ENCODE data around the gene HDLBP.

HDLBP gene

DNA sequence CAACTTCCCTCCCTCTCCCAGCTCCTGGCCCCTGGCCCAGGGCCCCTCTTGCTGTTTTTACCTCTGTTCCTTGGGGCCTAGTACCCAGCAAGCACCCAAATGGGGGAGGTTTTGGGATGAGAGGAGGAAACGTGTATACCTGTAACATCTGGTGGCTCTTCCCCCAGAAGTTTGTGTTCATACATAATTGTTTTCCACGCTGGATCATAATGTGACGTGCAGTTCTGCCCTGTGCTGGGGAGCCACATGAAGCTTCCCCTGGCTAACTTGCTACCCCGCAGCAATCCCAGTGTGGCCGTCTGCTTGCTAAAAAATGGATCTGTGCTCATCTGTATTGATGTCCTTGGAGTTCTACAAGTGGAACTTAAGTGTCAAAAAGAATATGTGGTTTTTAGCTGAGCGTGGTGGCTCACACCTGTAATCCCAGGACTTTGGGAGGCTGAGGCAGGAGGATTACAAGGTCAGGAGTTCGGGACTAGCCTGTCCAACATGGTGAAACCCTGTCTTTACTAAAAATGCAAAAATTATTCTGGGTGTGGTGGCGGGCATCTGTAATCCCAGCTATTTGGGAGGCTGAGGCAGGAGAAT, 90.5 kb downstream of the HDLBP start:
- H3K36me3 ChIP-seq (ENCODE audit: control insufficient read depth, insufficient read depth, low read length): peaks cover 54% of the 10 kb centered on the region
- H3K4me3 ChIP-seq (ENCODE audit: low read depth, low read length): no peak overlapping the region
- no peak overlapping the region for H3K9ac ChIP-seq (ENCODE audit: low read length)
- no peaks in the 10 kb centered on the region for H3K9me3 ChIP-seq (ENCODE audit: control insufficient read depth, insufficient read depth, low read depth, low read length)
- H3K27me3 ChIP-seq (ENCODE audit: control insufficient read depth, insufficient read depth, low read length): no peaks in the 10 kb centered on the region
- no peak overlapping the region for H3K27ac ChIP-seq (ENCODE audit: low read depth, low read length)
- H3K4me1 ChIP-seq (ENCODE audit: control insufficient read depth, insufficient read depth, low read length): peaks cover 11% of the 10 kb centered on the region; the same call in 1 of the 2 replicates

GRCh38 chr2:241224018-241224850, 91.2 kb downstream of the HDLBP start:
- peaks cover 11% of the 10 kb centered on the region; the same call in 1 of the 2 replicates for H3K4me1 ChIP-seq (ENCODE audit: control insufficient read depth, insufficient read depth, low read length)
- no peak overlapping the region for H3K27ac ChIP-seq (ENCODE audit: low read depth, low read length)
- no peaks in the 10 kb centered on the region for H3K9me3 ChIP-seq (ENCODE audit: control insufficient read depth, insufficient read depth, low read depth, low read length)
- no peak overlapping the region for H3K4me3 ChIP-seq (ENCODE audit: low read depth, low read length)
- no peak overlapping the region for H3K9ac ChIP-seq (ENCODE audit: low read length)
- H3K36me3 ChIP-seq (ENCODE audit: control insufficient read depth, insufficient read depth, low read length): peaks cover 47% of the 10 kb centered on the region
- no peaks in the 10 kb centered on the region for H3K27me3 ChIP-seq (ENCODE audit: control insufficient read depth, insufficient read depth, low read length)

DNA sequence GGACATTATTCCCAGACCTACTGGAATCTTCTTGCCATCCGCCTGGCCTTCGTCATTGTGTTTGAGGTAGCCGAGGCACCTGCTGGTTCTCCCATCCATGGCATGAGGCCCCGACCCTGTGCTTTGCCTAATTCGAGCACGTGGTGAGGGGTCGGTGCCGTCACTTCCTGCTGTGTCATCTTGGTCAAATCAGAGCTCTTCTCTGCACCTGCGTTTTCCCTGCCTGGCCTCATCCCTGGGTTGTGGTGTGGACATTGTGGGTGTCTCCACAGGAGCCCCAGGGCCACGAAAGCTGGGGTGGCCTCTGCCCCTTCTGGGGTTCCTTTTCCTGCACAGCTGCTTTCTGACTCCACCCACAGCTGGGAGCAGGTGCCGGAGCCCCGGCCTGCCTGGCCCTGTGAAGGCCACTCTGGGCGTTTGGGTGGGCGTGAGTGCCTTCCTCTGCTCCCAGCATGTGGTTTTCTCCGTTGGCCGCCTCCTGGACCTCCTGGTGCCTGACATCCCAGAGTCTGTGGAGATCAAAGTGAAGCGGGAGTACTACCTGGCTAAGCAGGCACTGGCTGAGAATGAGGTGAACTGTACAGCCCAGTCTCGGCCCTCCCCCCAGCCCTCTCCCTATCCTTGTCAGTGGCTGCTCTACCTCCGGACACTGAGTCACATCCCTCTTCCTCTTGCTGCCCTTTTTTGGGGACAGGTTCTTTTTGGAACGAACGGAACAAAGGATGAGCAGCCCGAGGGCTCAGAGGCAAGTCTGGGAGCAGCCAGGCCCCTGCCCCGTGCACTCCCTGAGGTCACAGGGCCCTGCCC, 92.1 kb downstream of the HDLBP start:
- H3K27ac ChIP-seq (ENCODE audit: low read depth, low read length): no peak overlapping the region
- no peaks in the 10 kb centered on the region for H3K27me3 ChIP-seq (ENCODE audit: control insufficient read depth, insufficient read depth, low read length)
- H3K9ac ChIP-seq (ENCODE audit: low read length): no peak overlapping the region

DNA sequence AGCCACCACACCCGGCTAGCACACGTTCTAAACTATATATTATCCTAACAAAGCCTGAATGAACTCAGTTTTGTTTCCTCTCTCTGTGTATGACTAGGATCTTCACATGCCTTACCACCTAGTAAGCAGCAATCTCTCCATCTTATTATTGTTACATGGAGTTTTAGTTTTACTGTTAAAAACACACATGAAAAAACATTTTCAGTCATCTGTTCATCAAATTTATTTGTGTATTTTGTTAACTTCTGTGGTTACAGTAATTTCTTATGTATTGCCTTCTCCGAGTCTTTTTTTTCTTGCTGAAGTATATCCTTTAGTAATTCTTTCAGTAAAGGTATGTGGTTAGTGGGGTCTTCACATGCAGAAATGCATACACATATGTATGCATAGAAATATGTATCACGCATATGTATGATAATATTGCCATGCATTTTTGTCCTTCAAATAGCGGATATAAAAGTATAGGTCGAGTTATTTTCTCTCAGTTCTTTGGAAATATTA, 95.6 kb downstream of the HDLBP start:
- no peak overlapping the region for H3K9ac ChIP-seq (ENCODE audit: low read length)
- H3K36me3 ChIP-seq (ENCODE audit: control insufficient read depth, insufficient read depth, low read length): peaks cover 7% of the 10 kb centered on the region
- no peaks in the 10 kb centered on the region for H3K9me3 ChIP-seq (ENCODE audit: control insufficient read depth, insufficient read depth, low read depth, low read length)
- H3K4me3 ChIP-seq (ENCODE audit: low read depth, low read length): no peak overlapping the region
- H3K27me3 ChIP-seq (ENCODE audit: control insufficient read depth, insufficient read depth, low read length): no peaks in the 10 kb centered on the region
- H3K4me1 ChIP-seq (ENCODE audit: control insufficient read depth, insufficient read depth, low read length): peaks cover 30% of the 10 kb centered on the region; the same call in 1 of the 2 replicates
- no peak overlapping the region for H3K27ac ChIP-seq (ENCODE audit: low read depth, low read length)

More for the DNA sequence above, 92.1 kb downstream of the HDLBP start:
- Histone ChIP-seq H3K4me1 (ENCODE audit: control insufficient read depth, insufficient read depth, low read length) (peaks cover 14% of the 10 kb centered on the region; the same call in 1 of the 2 replicates), H3K36me3 (ENCODE audit: control insufficient read depth, insufficient read depth, low read length) (peaks cover 38% of the 10 kb centered on the region), H3K9me3 (ENCODE audit: control insufficient read depth, insufficient read depth, low read depth, low read length) (no peaks in the 10 kb centered on the region), H3K4me3 (ENCODE audit: low read depth, low read length) (no peak overlapping the region)

GRCh38 chr2:241219030-241219382, 96.5 kb downstream of the HDLBP start:
- Histone ChIP-seq H3K27ac (ENCODE audit: low read depth, low read length) (no peak overlapping the region), H3K4me3 (ENCODE audit: low read depth, low read length) (peak overlapping the region; percentile 70), H3K27me3 (ENCODE audit: control insufficient read depth, insufficient read depth, low read length) (no peaks in the 10 kb centered on the region), H3K9ac (ENCODE audit: low read length) (no peak overlapping the region), H3K9me3 (ENCODE audit: control insufficient read depth, insufficient read depth, low read depth, low read length) (no peaks in the 10 kb centered on the region), H3K4me1 (ENCODE audit: control insufficient read depth, insufficient read depth, low read length) (peaks cover 26% of the 10 kb centered on the region; the same call in 1 of the 2 replicates), H3K36me3 (ENCODE audit: control insufficient read depth, insufficient read depth, low read length) (peaks cover 7% of the 10 kb centered on the region; the same call in 1 of the 2 replicates)

DNA sequence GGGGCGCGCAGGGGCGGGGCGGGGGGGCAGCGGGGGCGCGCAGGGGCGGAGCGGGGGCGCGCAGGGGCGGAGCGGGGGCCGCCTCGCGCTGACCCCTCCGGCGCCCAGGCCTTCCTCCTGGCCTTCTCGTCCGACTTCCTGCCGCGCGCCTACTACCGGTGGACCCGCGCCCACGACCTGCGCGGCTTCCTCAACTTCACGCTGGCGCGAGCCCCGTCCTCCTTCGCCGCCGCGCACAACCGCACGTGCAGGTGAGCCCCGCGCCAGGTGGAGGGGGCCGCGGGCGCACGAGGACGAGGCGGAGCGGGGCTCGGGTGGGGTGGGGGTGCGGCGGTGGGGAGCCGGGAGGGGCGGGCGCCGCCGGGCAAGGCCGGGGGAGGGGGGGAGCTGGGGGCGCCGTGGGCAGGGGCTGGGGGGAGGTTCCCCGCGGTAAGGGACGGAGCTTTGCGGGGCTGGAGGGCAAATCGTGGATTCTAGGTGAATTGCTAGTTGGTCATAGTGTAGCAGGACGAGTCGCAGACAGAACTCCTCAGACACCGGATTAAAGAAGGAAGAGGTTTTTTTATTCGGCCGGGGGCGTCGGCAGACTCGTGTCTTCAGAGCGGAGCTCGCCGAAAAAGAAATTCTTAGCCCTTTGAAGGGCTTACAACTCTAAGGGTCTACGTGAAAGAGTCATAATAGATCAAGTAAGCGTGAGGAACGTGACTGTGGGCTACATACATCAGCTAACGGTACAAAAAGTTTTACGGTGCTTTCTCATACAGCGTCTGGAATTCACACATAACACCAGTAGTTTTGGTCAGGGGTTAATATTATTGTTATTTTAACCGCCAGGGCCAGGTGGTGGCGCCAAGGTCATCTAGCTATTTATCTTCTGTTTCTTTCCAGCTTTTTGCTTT, 97.1 kb downstream of the HDLBP start:
- H3K9me3 ChIP-seq (ENCODE audit: control insufficient read depth, insufficient read depth, low read depth, low read length): no peaks in the 10 kb centered on the region
- peak overlapping the region; percentile 70 for H3K4me3 ChIP-seq (ENCODE audit: low read depth, low read length)
- H3K9ac ChIP-seq (ENCODE audit: low read length): peak overlapping the region; percentile 46
- H3K36me3 ChIP-seq (ENCODE audit: control insufficient read depth, insufficient read depth, low read length): peaks cover 7% of the 10 kb centered on the region; the same call in 1 of the 2 replicates
- H3K27ac ChIP-seq (ENCODE audit: low read depth, low read length): no peak overlapping the region
- H3K4me1 ChIP-seq (ENCODE audit: control insufficient read depth, insufficient read depth, low read length): peaks cover 20% of the 10 kb centered on the region; the same call in 1 of the 2 replicates
- no peaks in the 10 kb centered on the region for H3K27me3 ChIP-seq (ENCODE audit: control insufficient read depth, insufficient read depth, low read length)

GRCh38 chr2:241217320-241218031, 98.0 kb downstream of the HDLBP start:
- Histone ChIP-seq H3K9me3 (ENCODE audit: control insufficient read depth, insufficient read depth, low read depth, low read length) (no peaks in the 10 kb centered on the region), H3K4me3 (ENCODE audit: low read depth, low read length) (peak overlapping the region; percentile 73), H3K27me3 (ENCODE audit: control insufficient read depth, insufficient read depth, low read length) (no peaks in the 10 kb centered on the region), H3K4me1 (ENCODE audit: control insufficient read depth, insufficient read depth, low read length) (peaks cover 19% of the 10 kb centered on the region; the same call in 1 of the 2 replicates), H3K9ac (ENCODE audit: low read length) (peak overlapping the region; percentile 70), H3K27ac (ENCODE audit: low read depth, low read length) (peak overlapping the region; percentile 10; the same call in 1 of the 2 replicates), H3K36me3 (ENCODE audit: control insufficient read depth, insufficient read depth, low read length) (no peaks in the 10 kb centered on the region)

GRCh38 chr2:241216211-241216761, 99.2 kb downstream of the HDLBP start:
- Histone ChIP-seq H3K9me3 (ENCODE audit: control insufficient read depth, insufficient read depth, low read depth, low read length) (no peaks in the 10 kb centered on the region), H3K4me3 (ENCODE audit: low read depth, low read length) (no peak overlapping the region), H3K9ac (ENCODE audit: low read length) (no peak overlapping the region), H3K27ac (ENCODE audit: low read depth, low read length) (no peak overlapping the region), H3K27me3 (ENCODE audit: control insufficient read depth, insufficient read depth, low read length) (no peaks in the 10 kb centered on the region), H3K4me1 (ENCODE audit: control insufficient read depth, insufficient read depth, low read length) (peaks cover 19% of the 10 kb centered on the region; the same call in 1 of the 2 replicates), H3K36me3 (ENCODE audit: control insufficient read depth, insufficient read depth, low read length) (no peaks in the 10 kb centered on the region)

DNA sequence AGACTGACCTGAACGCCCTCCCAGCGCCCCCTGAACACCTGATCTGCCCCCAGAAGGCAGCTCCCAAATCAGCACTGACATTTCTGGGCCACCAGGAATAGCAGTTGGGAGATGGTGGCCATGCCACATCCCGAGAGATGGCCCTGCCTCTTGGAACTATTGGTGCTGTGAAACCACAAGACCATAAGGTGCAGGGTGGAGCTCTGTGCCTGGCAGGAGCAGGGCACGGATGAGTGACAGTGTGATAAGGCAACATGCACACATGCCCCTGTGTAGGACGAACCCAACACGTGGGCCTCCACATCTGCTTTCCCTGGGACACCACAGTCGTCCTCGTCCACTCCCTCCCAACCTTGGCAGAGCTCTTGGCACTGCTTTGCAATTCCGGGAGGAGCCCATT, 100.1 kb downstream of the HDLBP start:
- Histone ChIP-seq H3K27me3 (ENCODE audit: control insufficient read depth, insufficient read depth, low read length) (no peaks in the 10 kb centered on the region), H3K27ac (ENCODE audit: low read depth, low read length) (no peak overlapping the region), H3K4me1 (ENCODE audit: control insufficient read depth, insufficient read depth, low read length) (peaks cover 19% of the 10 kb centered on the region; the same call in 1 of the 2 replicates), H3K9ac (ENCODE audit: low read length) (no peak overlapping the region), H3K36me3 (ENCODE audit: control insufficient read depth, insufficient read depth, low read length) (no peaks in the 10 kb centered on the region), H3K9me3 (ENCODE audit: control insufficient read depth, insufficient read depth, low read depth, low read length) (no peaks in the 10 kb centered on the region), H3K4me3 (ENCODE audit: low read depth, low read length) (no peak overlapping the region)

All from HUES6 (cell line).